GM06990 (cell line): ENCODE data around the gene TMED4.

Experiments
- DNase-seq: peaks from one replicate; pipeline ENCODE4 v3.0.0-alpha.2; 2011; ENCODE audit not compliant: insufficient read length; ENCODE audit errors: extremely low read depth
- H3K27me3 ChIP-seq: replicated peaks from 2 replicates; pipeline ENCODE4 v1.6.0; 2011; ENCODE audit warnings: low read length; ENCODE audit not compliant: control insufficient read depth, insufficient read depth
- H3K36me3 ChIP-seq: 2 replicates; pipeline ENCODE4 v1.5.1; 2011; ENCODE audit warnings: low read length; ENCODE audit not compliant: control insufficient read depth, insufficient read depth
- H3K4me3 ChIP-seq: replicated peaks from 2 replicates; pipeline ENCODE4 v1.5.1; 2011; ENCODE audit warnings: low read depth, mild to moderate bottlenecking, control low read depth, low read length
- TF ChIP-seq, protein P1 (sequence below): IDR thresholded peaks from 2 replicates; pipeline ENCODE4 v1.5.1; 2011; ENCODE audit warnings: low read length, control low read depth, mild to moderate bottlenecking, inconsistent platforms; ENCODE audit not compliant: insufficient read depth, poor library complexity, severe bottlenecking

TMED4 gene

GRCh38 chr7:44568771-44569560 is 13.1 kb downstream of the TMED4 start:
- H3K4me3 ChIP-seq: no peak overlapping the region
- H3K27me3 ChIP-seq: no peaks in the 10 kb centered on the region
- peaks cover 60% of the 10 kb centered on the region for H3K36me3 ChIP-seq
- DNase-seq: no peak
- TF ChIP-seq, protein P1, sequence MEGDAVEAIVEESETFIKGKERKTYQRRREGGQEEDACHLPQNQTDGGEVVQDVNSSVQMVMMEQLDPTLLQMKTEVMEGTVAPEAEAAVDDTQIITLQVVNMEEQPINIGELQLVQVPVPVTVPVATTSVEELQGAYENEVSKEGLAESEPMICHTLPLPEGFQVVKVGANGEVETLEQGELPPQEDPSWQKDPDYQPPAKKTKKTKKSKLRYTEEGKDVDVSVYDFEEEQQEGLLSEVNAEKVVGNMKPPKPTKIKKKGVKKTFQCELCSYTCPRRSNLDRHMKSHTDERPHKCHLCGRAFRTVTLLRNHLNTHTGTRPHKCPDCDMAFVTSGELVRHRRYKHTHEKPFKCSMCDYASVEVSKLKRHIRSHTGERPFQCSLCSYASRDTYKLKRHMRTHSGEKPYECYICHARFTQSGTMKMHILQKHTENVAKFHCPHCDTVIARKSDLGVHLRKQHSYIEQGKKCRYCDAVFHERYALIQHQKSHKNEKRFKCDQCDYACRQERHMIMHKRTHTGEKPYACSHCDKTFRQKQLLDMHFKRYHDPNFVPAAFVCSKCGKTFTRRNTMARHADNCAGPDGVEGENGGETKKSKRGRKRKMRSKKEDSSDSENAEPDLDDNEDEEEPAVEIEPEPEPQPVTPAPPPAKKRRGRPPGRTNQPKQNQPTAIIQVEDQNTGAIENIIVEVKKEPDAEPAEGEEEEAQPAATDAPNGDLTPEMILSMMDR: no peak

- no peak for DNase-seq
- H3K27me3 ChIP-seq: no peaks in the 10 kb centered on the region
- H3K4me3 ChIP-seq: no peak overlapping the region
- peaks cover 63% of the 10 kb centered on the region for H3K36me3 ChIP-seq
- TF ChIP-seq, protein P1: no peak
These were observed 14.1 kb downstream of the TMED4 start for GRCh38 chr7:44567884-44568283.

- TF ChIP-seq, protein P1: no peak
- Histone ChIP-seq H3K36me3 (peaks cover 56% of the 10 kb centered on the region), H3K4me3 (no peak overlapping the region), H3K27me3 (no peaks in the 10 kb centered on the region)
- DNase-seq: no peak
These were observed 15.4 kb downstream of the TMED4 start for GRCh38 chr7:44566680-44567079.

DNA sequence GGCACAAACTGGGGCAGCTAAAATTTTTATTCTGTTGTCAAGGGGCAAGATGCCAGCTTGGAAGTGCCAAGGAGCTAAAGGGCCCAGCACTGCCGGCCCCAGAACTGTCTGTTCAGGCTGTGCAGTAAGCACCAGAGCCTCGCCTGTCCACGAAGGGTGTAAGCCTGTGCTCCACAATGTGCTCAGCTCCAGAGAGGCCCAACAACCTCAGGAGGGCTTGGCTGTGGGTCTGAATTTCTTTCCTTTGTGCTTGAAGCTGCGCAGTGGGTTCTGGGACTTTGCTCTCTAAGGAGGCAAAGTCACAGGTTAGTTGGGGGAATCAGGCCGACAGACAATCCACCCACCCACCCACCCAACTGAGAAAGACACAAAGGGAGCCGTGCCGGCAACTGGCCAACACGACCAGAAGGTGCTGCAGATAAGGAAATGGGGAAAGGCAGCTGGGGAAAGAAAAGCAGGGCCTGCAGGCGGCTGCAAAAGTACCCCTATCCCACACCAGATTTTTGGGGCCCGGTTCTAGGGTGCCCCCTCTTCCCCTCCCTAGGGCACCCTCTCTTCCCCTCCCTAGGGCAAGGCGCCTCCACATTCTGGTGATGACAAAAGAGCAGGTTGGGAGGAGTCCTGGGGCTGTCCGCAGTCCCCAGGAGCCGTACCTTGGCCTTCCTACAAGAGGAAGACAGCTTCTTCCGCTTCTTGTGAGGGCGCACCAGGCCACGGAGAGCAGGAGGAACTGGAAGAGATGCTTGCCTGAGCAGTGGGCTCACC is 16.1 kb downstream of the TMED4 start:
- DNase-seq: no peak
- Histone ChIP-seq H3K27me3 (no peaks in the 10 kb centered on the region), H3K4me3 (no peak overlapping the region), H3K36me3 (peaks cover 52% of the 10 kb centered on the region)
- TF ChIP-seq, protein P1: no peak

GRCh38 chr7:44565097-44565794 is 16.8 kb downstream of the TMED4 start:
- TF ChIP-seq, protein P1: peak; percentile 98
- Histone ChIP-seq H3K27me3 (no peaks in the 10 kb centered on the region), H3K4me3 (no peak overlapping the region), H3K36me3 (peaks cover 48% of the 10 kb centered on the region)
- peak; percentile 48 for DNase-seq
